ENCODE measurements around the gene SCLY.
"Not testable (repeated sequence)": the region's sequence is repeated elsewhere in the genome, so short reads cannot be mapped to it uniquely, and the experiment has no call there.

The SCLY gene

DNA sequence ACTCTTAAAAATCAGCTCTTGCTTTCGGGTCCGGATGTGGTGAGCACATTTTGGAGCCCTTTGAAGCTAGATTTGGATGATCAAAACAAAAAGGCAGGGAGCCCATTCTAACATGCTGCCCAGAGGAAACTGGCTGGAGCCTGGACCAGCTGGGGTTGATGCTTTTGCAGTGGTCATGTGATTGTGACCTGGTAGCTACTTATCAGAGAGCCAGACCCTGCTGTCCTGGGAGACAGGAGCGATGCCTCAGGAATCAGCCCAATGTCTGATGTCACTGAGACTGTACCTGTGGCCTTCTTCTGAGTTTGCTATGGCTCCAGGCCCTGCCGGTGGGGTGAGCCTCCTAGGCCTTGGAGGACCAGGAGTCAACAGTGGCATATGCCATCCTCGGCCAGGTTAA lies 18.7 kb upstream of the SCLY start:
- DNase-seq, result no peak

- DNase-seq, result no peak
Observed at GRCh38 chr2:238042849-238043584, 17.8 kb upstream of the SCLY start.

GRCh38 chr2:238043851-238044250 lies 16.9 kb upstream of the SCLY start:
- DNase-seq, result no peak

GRCh38 chr2:238045575-238045974 lies 15.2 kb upstream of the SCLY start:
- DNase-seq, result no peak

DNA sequence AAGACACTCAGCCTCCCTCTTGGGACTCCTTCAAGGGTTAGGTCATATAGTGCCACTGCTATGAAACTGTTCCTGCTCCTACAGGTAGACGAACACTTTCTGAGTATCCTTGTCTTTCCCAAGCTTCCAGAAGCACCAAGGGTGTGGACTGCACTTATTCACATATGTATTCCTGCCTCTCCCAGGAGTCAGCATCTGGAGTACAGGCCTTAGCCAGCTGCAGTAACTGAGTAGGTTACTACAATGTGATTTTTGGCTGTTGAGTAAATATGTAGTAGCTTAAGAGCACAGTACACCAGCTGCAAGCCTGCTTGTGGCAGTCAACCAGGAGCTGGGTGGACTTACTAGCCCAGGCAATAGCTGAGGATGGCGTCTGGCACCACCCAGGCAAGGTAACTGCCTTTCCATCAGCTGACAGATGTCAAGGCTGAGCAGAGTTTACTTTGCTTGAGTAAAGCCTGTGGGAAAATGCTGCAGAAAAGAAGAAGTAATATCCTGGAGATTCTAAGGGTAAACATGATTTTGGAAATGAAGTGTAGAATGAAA lies 14.0 kb upstream of the SCLY start:
- DNase-seq, result no peak

DNA sequence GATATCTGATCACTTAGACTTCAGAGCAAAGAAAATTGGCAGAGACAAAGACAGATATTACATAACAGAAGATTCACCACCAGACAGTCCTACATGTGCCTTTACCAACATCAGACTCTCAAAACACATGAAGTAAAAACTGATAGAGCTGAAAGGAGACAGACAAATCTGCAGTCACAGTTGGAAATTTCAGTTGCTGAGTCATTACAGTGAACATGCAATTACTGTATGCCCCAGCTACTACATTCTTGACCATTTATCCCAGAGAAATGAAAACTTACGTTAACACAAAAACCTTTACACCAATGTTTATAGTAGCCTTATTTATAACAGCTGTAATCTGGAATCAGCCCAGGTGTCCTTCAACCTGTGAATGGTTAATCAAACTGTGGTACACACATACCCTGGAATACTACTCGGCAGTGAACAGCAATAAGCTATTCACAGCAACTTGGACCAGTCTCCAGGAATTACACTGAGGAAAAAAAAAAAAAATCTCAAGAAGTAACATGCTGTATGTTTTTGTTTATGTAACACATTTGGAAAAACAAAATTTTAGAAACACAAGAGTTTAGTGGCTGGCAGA lies 7.5 kb upstream of the SCLY start:
- no peak for DNase-seq

GRCh38 chr2:238055841-238056240 lies 5.0 kb upstream of the SCLY start:
- no peak for DNase-seq

- DNase-seq, result not testable (repeated sequence)
Observed at GRCh38 chr2:238057696-238058575, 2.9 kb upstream of the SCLY start.

GRCh38 chr2:238059505-238059904 lies 1.3 kb upstream of the SCLY start:
- DNase-seq, result no peak

DNA sequence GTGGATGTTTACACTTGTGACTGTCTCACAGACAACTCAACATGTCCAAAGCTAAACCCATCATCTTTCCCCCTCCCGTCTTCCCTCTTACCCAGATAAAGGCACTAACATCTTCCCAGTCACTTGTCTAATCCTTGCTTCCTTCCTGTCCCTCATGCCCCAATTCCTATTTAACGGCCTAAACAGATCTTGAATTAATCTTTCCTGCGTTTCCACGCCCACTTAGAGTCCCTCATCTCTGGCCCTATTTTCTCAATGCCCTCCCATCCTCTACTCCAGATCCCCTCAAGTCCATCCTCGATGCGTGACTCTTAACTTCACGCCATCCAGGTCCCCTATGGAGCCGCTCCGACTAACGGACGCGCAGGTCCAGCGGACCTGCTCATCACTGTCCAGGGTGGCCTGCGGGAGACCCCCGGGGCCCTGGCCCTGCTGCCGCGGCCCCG lies 682 bp upstream of the SCLY start:
- DNase-seq, result no peak

DNA sequence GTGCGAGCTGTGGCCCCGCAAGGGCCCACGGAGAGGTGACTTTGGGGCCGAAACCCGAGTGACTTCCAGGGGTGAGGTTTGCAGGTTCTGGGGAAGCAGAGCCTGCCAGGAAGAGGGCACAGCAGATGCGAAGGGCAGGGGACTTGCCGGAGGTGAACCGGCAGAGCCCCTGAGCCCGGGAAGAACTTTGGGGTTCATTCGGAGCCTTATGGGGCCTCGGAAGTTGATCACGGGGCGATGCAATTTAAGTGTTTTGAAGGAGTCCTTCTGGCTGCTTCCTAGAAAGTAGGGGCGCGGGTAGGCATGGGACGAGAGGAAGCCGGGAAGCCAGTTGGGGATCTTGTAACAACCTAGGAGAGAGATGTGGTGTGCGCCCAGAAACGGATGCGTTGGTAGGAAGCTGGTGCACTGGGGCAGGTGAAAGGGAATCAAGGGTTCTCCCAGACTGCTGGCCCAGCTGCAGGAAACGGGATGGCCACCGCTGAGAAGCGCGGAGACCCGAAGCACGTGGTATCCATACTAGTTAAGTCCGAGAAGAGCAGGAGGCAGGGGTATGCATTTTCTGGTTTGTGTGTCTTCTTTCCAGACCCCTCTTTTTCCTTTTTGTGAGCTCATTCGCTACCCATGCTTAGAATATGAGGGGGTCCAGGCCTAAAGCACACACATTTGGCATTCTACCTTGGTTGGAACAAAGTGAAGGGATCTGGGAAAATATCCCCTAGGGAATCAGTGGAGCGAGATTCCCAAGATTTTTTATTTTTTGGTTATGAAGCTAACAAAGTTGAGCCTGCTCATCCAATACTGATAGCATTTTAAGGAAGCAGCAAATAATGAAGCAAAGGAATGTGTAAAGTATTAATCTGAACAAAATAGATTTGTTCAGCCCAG lies 758 bp downstream of the SCLY start:
- peak; percentile 32 for DNase-seq

DNA sequence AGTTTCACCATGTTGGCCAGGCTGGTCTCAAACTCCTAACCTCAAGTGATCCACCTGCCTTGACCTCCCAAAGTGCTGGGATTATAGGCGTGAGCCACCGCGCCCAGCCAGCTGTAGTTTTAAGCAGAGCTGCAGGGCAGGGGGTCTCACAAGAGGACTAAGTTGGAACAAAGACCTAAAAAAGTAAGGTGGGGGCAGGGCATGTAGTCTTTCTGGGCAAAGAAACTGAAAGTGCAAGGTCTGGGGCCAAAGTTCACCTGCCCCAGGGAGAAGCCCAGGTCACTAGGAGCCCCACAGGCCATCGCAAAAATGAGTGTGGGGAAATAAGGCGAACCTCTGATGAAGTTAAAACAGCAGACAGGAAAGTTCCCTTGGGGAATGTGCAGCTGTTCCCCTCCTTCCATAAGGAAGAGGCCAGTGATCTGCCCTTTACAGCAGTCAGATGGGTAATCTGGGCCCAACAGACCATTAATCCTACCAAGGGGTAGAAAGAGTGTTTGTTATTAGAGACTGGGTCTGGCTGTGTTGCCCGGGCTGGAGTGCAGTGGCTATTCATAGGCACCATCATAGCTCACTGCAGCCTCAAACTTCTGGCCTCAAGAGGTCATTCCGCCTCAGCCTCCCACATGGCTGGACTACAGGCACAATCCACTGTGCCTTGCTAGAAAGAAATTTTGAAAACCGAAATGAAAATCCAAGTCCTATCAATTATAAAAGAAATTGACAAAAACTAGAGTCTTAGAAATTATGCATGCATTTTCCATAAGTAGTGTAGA lies 2.8 kb downstream of the SCLY start:
- DNase-seq, result no peak

- no peak for DNase-seq
Observed at GRCh38 chr2:238064376-238064775, 3.6 kb downstream of the SCLY start.

GRCh38 chr2:238065071-238065846 lies 4.5 kb downstream of the SCLY start:
- no peak for DNase-seq

- DNase-seq, result no peak
Observed at GRCh38 chr2:238066218-238066617, 5.4 kb downstream of the SCLY start.

- DNase-seq, result peak; percentile 23
Observed at GRCh38 chr2:238066718-238067117, 5.9 kb downstream of the SCLY start.

DNA sequence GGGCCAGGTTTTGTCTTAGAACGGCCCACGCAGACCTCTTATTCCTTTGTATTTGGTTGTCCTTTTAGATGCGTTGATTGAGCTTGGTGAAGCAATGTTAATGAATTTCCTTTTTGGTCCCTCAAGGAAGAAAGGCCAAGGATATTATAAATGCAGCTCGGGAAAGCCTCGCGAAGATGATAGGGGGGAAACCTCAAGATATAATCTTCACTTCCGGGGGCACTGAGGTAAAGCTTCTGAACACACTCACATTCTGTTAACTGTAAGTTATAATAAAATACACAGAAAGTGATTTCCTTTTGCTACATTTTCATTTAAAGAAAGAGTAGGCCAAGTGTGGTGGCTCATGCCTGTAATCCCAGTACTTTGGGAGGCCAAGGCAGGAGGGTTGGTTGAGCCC lies 7.1 kb downstream of the SCLY start:
- no peak for DNase-seq

DNA sequence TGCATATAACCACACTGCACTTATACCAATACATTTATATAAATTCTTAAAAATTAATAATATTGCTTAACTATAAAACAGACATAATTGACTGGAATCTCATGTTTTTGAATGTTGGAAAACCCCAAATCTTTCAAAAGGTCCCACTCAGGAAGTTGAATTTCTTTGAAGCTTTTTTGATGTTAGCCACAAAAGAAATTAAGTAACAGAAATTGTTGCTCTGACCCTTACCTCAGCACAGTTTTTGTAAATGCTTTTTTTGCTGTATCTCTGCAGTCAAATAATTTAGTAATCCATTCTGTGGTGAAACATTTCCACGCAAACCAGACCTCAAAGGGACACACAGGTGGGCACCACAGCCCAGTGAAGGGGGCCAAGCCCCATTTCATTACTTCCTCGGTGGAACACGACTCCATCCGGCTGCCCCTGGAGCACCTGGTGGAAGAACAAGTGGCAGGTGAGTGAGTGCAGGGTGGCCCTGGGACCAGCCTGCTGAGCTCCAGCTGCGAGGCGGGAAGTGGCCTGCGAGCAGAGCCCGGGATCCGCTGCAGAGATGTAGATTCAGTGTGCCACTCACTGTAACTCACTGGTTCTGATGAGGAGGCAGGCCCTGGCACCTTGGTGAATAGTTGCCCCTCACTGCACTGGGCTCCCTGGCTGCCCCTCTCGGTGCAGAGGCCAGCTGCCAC lies 8.4 kb downstream of the SCLY start:
- DNase-seq, result no peak

DNA sequence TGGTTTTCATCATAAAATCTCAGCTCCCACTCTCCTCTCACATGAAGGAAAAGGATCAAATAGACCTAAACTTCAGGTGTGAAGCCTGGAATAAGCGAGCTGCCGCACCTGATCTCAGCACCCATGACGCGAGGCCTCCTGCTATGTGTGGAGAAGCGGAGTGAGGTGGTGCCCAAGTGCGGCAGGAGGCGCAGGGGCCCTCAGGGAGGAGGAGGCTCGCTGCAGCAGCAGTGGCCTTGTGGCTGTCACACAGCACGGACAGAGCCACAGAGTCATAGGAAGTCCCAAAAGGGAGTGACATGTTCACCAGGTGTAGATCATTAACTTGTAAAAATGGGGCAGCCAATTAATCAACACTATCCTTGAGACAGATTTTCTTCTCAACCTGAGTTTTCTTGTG lies 9.1 kb downstream of the SCLY start:
- no peak for DNase-seq

DNA sequence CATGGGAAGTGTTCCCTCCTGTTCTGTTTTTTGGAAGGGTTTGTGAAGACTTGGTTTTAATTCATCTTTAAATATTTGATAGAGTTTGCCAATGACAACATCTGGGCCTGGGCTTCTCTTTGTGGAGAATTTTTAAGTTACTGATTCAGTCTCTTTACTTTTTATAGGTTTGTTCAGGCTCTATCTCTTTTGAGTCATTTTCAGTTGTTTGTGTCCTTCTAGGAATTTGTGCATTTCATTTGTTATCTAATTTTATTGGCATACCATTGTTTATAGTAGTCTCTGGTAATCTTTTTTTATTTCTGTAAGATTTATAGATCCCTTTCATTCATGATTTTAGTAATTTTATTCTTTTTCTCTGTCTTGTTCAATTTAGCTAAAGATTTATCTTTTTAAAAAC lies 14.6 kb downstream of the SCLY start:
- no peak for DNase-seq
